ENCODE results near the gene ZNF532.

DNA sequence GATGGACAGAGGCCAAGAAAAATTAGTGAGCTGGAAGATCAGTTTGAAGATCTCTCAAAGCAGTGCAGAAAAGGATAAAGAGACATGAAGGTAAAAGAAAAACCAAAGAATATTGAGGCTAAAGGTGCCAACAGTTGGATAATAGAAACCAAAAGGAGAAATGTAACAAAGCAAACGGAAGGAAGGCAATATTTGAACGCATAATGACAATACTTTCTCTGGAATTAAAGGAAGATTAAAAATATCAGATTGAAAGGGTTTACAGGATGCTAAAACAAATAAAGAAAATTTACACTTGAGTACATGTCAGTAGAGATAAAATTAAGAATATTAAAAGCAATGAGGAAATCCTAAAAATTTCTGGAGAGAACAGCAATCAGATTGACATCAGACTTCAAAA, 149.1 kb downstream of the ZNF532 start:
- TF ChIP-seq, protein P1, sequence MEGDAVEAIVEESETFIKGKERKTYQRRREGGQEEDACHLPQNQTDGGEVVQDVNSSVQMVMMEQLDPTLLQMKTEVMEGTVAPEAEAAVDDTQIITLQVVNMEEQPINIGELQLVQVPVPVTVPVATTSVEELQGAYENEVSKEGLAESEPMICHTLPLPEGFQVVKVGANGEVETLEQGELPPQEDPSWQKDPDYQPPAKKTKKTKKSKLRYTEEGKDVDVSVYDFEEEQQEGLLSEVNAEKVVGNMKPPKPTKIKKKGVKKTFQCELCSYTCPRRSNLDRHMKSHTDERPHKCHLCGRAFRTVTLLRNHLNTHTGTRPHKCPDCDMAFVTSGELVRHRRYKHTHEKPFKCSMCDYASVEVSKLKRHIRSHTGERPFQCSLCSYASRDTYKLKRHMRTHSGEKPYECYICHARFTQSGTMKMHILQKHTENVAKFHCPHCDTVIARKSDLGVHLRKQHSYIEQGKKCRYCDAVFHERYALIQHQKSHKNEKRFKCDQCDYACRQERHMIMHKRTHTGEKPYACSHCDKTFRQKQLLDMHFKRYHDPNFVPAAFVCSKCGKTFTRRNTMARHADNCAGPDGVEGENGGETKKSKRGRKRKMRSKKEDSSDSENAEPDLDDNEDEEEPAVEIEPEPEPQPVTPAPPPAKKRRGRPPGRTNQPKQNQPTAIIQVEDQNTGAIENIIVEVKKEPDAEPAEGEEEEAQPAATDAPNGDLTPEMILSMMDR (IDR thresholded peaks at IDR 0.05; ENCODE audit: low read length): no peak
- TF ChIP-seq EZH2 (optimal IDR thresholded peaks at IDR 0.05; ENCODE audit: low read depth, low read length): no peak
